Transverse colon (tissue), 4 donors: ENCODE results near the gene DNASE1L2. TPM values are rescaled to one million over a fixed set of nuclear protein-coding genes. Genes with fewer than 3 reads are reported as not detected.

Experiments used
- DNase-seq: peaks from one replicate; pipeline ENCODE4 v3.0.0-alpha.2; 2019
- H3K27ac ChIP-seq, 4 donors: fragments of 200-600 bp; sonication (generic); 2 replicates each; pipeline ENCODE4 v1.5.1; 2016 to 2018; ENCODE audit warnings: inconsistent platforms in 4 of 4
- H3K27me3 ChIP-seq: fragments of 200-600 bp; sonication (generic); 2 replicates; pipeline ENCODE4 v1.5.1; 2017; ENCODE audit warnings: inconsistent platforms
- H3K36me3 ChIP-seq, 4 donors: fragments of 200-600 bp; sonication (generic); 2 replicates each; pipeline ENCODE4 v1.5.1; 2017 to 2019; ENCODE audit warnings: inconsistent platforms in 4 of 4
- H3K4me1 ChIP-seq, 4 donors: fragments of 200-600 bp; sonication (generic); 2 replicates each; pipeline ENCODE4 v1.5.1; 2017 to 2020; ENCODE audit warnings: inconsistent platforms in 4 of 4
- H3K4me3 ChIP-seq, 4 donors: fragments of 200-600 bp; sonication (generic); 1 replicate in 1 of 4; 2 replicates in 3 of 4; pipeline versions ENCODE4 v1.5.1 to v1.6.1; 2017 to 2019; ENCODE audit warnings: inconsistent platforms in 4 of 4
- H3K9me3 ChIP-seq, 2 donors: fragments of 200-600 bp; sonication (generic); 2 replicates each; pipeline ENCODE4 v1.5.1; 2017 to 2019; ENCODE audit warnings: inconsistent platforms in 2 of 2
- EP300 ChIP-seq: sonication (generic); formaldehyde crosslinking; IDR thresholded peaks from one replicate; pipeline ENCODE4 v1.6.1; 2017; ENCODE audit warnings: antibody characterized with exemption, low read depth
- POLR2A ChIP-seq: fragments of 450-650 bp; IDR thresholded peaks from one replicate; pipeline ENCODE4 v1.6.1; 2016; ENCODE audit warnings: antibody characterized with exemption, mild to moderate bottlenecking, moderate library complexity
- POLR2AphosphoS5 ChIP-seq, 3 donors: sonication (generic); formaldehyde crosslinking; IDR thresholded peaks; one replicate each; pipeline ENCODE4 v1.6.1; 2016; ENCODE audit warnings: antibody characterized with exemption in 3 of 3
- WGBS, 2 donors: methylation state at CpG; one replicate each; pipeline ENCODE4 v1.1.5; 2018; ENCODE audit warnings: low coverage in 1 of 2; 5-methylcytosine and 5-hydroxymethylcytosine counted together
- in situ Hi-C, 4 donors: fragments of 200-750 bp; cut with MboI; loops; one replicate each; pipeline versions ENCODE4 v1.15.0 to v1.15.1; 2017; ENCODE audit warnings: low sequenced_read_pairs in 3 of 4, low pct_ligation_motif_present in 1 of 4, low pct_unique_long_range_greater_than_20kb in 1 of 4
- intact Hi-C: fragments of 100-400 bp; cut with DNase I; formaldehyde crosslinking; loops from one replicate; pipeline ENCODE4 v1.15.1; 2023; ENCODE audit warnings: low total_unique reads
- total RNA-seq, 4 donors: library from RNA; depleted of rRNA; stranded (reverse); fragments of >200 nt; gene quantifications; one replicate each; pipeline ENCODE4 v1.1.0, GENCODE V29; 2016
- TF ChIP-seq, protein P1 (sequence below), 5 experiments: fragments of 200-600 bp in 3 of 5; fragments of 450-650 bp in 2 of 5; sonication (generic) in 3 of 5; IDR thresholded peaks; 1 replicate in 2 of 5; 2 replicates in 3 of 5; pipeline ENCODE4 v1.5.1; 2016 to 2017; ENCODE audit warnings: antibody characterized with exemption in 5 of 5, inconsistent platforms in 3 of 5, mild to moderate bottlenecking in 2 of 5, moderate library complexity in 1 of 5

Gene DNASE1L2
- total RNA-seq, 4 donors from 2014 or later = 0.55 to 3.0 (median 0.64) TPM; not detected in 1

DNA sequence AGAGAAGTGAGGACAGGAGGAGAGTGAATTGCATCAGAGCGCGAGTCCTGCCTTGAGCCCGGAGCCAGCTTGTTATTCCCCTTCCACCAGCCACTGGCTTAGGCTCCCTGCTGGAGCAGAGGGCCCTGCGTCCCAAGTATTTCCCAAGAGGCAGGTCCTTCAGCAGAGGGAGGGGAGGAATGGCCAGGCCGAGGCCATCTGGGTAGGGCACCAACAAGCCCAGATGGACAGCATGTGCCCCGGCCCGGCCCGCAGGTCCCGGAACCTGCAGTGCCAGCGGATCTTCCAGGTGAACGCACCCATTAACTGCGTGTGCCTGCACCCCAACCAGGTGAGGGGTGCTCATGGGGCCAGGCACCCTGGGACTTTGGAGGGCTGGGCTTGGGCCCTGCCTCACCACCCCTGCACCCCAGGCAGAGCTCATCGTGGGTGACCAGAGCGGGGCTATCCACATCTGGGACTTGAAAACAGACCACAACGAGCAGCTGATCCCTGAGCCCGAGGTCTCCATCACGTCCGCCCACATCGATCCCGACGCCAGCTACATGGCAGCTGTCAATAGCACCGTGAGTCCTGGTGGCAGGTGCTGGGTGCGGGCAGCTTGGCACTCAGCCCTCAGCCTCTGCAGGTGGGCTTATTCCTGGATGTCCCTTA lies 29.3 kb upstream of the DNASE1L2 start:
- TF ChIP-seq POLR2AphosphoS5 (IDR thresholded peaks at IDR 0.05) = no peak
- no peak for TF ChIP-seq EP300
- TF ChIP-seq, protein P1, sequence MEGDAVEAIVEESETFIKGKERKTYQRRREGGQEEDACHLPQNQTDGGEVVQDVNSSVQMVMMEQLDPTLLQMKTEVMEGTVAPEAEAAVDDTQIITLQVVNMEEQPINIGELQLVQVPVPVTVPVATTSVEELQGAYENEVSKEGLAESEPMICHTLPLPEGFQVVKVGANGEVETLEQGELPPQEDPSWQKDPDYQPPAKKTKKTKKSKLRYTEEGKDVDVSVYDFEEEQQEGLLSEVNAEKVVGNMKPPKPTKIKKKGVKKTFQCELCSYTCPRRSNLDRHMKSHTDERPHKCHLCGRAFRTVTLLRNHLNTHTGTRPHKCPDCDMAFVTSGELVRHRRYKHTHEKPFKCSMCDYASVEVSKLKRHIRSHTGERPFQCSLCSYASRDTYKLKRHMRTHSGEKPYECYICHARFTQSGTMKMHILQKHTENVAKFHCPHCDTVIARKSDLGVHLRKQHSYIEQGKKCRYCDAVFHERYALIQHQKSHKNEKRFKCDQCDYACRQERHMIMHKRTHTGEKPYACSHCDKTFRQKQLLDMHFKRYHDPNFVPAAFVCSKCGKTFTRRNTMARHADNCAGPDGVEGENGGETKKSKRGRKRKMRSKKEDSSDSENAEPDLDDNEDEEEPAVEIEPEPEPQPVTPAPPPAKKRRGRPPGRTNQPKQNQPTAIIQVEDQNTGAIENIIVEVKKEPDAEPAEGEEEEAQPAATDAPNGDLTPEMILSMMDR (IDR thresholded peaks at IDR 0.05) = no peak
- no peak for TF ChIP-seq POLR2A
- Histone ChIP-seq H3K27me3 (no peaks in the 10 kb centered on the region), H3K9me3 (no peaks in the 10 kb centered on the region), H3K27ac (no peak overlapping the region), H3K4me3 (no peak overlapping the region), H3K36me3 (peaks cover 0 to 13% (median 3%) of the 10 kb centered on the region in 4 donors), H3K4me1 (peaks cover 11 to 19% (median 14%) of the 10 kb centered on the region in 4 donors)
- in situ Hi-C loops (no loop called here), intact Hi-C loops (no loop called here)
- 93% methylated on average over 21 of the region's 23 CpGs; no CpG with 5 or more reads in 1 of the 2 donors for WGBS, 2 donors
- DNase-seq = no peak

DNA sequence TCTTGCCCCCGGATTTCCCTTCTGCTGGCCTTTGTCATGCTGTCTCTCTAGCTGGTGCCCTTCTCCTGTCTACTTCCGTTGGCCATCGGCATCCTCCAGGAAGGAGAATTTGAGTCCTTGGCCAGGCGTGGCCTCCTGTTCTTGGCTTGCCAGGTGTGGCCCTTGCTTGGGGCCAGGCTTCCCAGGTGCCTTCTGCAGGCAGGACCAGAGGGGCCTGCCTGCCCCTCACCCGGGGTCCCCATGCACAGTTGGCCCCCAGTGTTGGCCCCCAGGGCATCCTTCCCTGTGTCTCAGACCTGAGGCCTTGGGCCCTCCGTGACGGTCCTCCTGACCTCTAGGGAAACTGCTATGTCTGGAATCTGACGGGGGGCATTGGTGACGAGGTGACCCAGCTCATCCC lies 28.4 kb upstream of the DNASE1L2 start:
- Histone ChIP-seq H3K4me3 (no peak overlapping the region), H3K4me1 (peaks cover 17 to 28% (median 23%) of the 10 kb centered on the region in 4 donors), H3K27ac (no peak overlapping the region), H3K27me3 (no peaks in the 10 kb centered on the region), H3K36me3 (peaks cover 0 to 13% (median 3%) of the 10 kb centered on the region in 4 donors), H3K9me3 (no peaks in the 10 kb centered on the region)
- intact Hi-C loops (no loop called here), in situ Hi-C loops (no loop called here)
- TF ChIP-seq, protein P1 (IDR thresholded peaks at IDR 0.05) = no peak
- TF ChIP-seq EP300 (no peak), POLR2AphosphoS5 (IDR thresholded peaks at IDR 0.05) (no peak), POLR2A (no peak)
- no peak for DNase-seq
- WGBS, 2 donors = 91 to 100% methylated on average over 1 to 8 of the region's 9 CpGs

DNA sequence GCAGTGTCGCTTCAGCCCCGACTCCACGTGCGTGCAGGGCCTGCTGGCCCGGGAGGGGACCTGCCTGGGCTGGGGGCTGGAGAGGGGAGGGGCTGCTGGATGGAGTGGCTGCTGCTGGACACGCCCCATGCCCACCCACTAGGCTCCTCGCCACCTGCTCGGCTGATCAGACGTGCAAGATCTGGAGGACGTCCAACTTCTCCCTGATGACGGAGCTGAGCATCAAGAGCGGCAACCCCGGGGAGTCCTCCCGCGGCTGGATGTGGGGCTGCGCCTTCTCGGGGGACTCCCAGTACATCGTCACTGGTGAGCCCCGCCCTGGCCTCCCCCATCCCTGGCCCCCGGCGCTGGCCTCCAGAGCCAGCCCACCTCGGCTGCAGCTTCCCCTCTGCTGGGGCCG lies 27.9 kb upstream of the DNASE1L2 start:
- no peak for TF ChIP-seq POLR2A
- no peak for TF ChIP-seq POLR2AphosphoS5 (IDR thresholded peaks at IDR 0.05)
- no peak for TF ChIP-seq EP300
- TF ChIP-seq, protein P1 (IDR thresholded peaks at IDR 0.05) = no peak
- no peak for DNase-seq
- Histone ChIP-seq H3K36me3 (peaks cover 0 to 13% (median 3%) of the 10 kb centered on the region in 4 donors), H3K27ac (no peak overlapping the region), H3K4me3 (no peak overlapping the region), H3K4me1 (peaks cover 21 to 33% (median 27%) of the 10 kb centered on the region in 4 donors), H3K9me3 (no peaks in the 10 kb centered on the region), H3K27me3 (no peaks in the 10 kb centered on the region)
- 84% methylated on average over 23 of the region's 23 CpGs; no CpG with 5 or more reads in 1 of the 2 donors for whole genome bisulfite sequencing, 2 donors
- in situ Hi-C loops = no loop called here
- intact Hi-C loops = no loop called here

DNA sequence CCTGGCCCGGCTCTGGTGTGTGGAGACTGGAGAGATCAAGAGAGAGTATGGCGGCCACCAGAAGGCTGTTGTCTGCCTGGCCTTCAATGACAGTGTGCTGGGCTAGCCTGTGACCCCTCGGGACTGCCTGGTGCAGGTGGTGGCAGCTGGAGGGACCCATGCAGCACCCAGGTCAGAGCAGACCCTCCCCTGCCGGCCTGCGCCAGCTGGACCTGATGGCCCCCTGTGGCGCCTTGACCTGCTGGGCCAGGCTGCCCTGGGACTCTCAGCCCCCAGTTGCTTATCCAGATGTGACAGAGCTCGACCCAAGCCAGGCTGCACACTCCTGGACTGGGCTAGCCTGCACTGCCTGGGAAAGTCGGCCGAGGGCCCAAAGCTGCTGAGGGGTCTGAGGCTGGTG lies 27.5 kb upstream of the DNASE1L2 start:
- no peaks in the 10 kb centered on the region for H3K27me3 ChIP-seq
- 91% methylated on average over 7 of the region's 9 CpGs; no CpG with 5 or more reads in 1 of the 2 donors for WGBS, 2 donors
- no peak overlapping the region for H3K4me3 ChIP-seq
- no peak for TF ChIP-seq POLR2AphosphoS5 (IDR thresholded peaks at IDR 0.05)
- TF ChIP-seq, protein P1 (IDR thresholded peaks at IDR 0.05) = no peak
- TF ChIP-seq POLR2A = no peak
- TF ChIP-seq EP300 = no peak
- no peak for DNase-seq
- intact Hi-C loops = no loop called here
- peaks cover 0 to 13% (median 3%) of the 10 kb centered on the region in 4 donors for H3K36me3 ChIP-seq
- no peak overlapping the region for H3K27ac ChIP-seq
- in situ Hi-C loops = no loop called here
- peaks cover 26 to 37% (median 32%) of the 10 kb centered on the region in 4 donors for H3K4me1 ChIP-seq
- H3K9me3 ChIP-seq = no peaks in the 10 kb centered on the region
